NCI-H2029 treated with DMSO at 0.1 percent for 48 hours (cell line): ENCODE measurements around the gene PCDH15.

Source experiments
- DNase-seq: peaks from one replicate; lab custom pipeline; 2025; lab: John Stamatoyannopoulos, UW

The PCDH15 gene

DNA sequence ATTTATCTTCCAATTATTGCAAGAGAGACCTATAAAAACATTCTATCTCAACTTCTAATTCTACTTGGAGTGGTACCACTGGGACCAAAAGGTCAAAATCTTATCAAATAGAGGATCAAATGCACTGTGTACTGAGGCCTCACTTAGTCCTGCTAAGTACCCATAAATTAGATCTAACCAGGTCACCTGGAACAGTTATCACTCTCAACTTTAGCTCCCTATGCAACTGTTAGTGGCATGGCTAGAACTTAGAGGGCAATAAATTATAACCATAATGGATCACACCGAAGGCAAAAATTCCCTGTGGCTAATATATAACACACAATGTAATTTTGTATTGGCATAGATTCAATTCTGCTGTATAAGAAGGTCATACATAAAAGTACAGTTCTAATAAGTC, 428.9 kb downstream of the PCDH15 start:
- no peak for DNase-seq

DNA sequence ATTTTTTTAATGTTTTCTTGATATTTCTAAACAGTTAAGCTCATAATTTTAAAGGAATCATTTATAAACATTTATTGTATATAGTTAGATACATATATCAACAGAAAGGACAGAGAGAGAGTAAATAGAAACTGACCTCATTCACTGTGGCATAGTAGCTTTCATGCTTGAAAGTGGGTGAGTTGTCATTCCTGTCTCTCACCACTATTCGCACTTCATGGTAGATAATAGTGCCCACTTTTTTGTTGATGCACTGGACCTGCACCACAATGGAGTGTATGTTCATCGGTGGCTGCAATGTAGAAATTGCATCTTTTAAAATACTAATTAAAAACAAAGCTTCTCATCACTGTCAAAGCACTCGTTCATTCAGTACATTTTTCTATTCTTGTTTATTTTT, 432.0 kb downstream of the PCDH15 start:
- no peak for DNase-seq

DNA sequence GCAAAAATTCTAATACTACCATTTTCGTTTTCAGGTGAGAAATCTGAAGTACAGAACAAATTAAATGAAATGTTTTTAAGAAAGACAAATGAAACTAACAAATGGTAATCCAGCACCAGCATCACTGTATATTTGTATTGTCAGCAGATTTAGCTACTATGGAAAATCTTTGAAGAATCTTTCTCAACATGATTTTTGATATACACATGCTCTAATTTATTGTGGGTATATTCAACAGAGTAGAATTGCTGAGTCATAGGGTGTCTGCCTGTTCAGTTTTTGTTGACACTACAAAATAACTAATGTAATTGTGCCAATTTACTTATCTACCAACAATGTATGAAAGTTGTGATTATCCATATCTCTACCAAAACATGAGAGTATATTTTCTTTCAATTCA, 437.6 kb downstream of the PCDH15 start:
- DNase-seq: no peak

DNA sequence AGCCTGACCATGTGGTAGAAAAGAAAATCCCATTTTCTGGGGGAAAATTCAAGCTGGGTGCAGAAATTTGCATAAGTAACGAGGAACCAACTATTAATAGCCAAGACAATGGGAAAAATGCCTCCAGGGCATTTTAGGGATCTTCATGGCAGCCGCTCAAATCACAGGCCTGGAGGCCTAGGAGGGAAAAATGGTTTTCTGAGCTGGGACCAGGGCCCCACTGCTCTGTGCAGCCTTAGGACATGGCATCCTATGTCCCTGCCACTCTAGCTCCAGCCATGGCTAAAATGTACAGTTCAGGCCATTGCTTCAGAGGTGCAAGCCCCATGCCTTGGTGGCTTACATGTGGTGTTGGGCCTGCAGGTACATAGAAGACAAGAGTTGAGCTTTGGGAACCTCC, 459.0 kb downstream of the PCDH15 start:
- DNase-seq: no peak

DNA sequence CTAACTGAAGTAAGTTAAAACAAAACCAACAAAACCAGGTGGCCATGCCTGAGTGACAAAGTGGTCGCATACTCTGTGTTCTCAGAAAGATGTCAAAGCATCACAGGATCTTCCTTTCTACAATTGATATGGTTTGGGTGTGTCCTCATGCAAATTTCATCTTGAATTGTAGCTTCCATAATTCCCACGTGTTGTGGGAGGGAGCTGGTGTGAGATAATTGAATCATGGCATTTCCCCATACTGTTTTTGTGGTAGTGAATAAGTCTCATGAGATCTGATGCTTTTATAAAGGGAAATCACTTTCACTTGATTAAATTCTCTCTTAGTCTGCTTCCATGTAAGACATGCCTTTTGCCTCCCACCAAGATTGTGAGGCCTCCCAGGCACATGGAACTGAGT, 465.7 kb downstream of the PCDH15 start:
- DNase-seq: no peak

DNA sequence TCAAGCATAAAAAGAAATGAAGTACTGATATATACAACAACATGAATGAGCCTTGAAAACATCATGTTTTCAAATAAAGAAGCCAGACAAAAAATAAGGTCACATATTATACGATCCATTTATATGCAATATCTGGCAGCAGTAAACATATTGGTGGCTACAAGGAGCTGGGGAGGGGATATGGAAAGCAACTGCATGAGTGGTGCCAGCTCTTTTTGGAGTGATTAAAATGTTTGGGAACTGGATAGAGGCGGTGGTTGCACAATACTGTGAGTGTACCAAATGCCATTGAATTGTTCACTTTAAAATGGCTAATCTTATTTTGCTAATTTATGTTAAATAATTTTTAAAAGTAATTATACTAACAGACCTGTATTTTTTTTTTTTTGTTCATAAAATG, 481.7 kb downstream of the PCDH15 start:
- DNase-seq: no peak

DNA sequence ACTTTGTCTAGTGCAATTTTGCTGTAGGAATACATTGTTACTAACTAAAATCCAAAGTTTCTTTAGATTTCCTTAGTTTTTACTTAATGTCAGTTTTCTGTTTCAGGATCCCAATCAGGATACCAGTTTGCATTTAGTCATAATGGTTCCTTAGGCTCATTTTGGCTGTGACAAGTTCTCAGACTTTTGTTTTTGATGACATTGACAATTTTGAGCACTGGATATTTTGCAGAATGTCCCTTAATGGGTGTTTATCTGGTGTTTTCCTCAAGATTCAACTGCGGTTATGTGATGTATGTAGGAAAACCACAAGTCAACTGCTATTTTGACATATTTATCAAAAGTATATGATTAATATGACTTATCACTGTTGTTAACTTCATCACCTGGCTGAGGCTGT, 482.6 kb downstream of the PCDH15 start:
- DNase-seq: no peak

DNA sequence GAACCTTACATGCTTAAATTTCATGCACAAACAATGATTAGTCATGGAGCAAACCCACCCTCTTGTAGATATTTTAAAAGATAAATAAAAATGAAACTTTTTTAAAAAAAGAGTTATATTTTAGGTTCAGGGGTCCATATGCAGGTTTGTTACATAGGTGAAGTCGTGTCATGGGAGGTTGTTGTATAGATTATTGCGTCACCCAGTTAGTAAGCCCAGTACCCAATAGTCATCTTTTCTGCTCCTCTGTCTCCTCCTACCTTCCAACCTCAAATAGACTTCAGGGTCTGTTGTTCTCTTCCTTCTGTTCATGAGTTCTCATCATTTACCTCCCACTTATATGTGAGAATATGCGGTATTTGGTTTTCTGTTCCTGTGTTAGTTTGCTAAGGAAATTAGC, 486.6 kb downstream of the PCDH15 start:
- DNase-seq: no peak

DNA sequence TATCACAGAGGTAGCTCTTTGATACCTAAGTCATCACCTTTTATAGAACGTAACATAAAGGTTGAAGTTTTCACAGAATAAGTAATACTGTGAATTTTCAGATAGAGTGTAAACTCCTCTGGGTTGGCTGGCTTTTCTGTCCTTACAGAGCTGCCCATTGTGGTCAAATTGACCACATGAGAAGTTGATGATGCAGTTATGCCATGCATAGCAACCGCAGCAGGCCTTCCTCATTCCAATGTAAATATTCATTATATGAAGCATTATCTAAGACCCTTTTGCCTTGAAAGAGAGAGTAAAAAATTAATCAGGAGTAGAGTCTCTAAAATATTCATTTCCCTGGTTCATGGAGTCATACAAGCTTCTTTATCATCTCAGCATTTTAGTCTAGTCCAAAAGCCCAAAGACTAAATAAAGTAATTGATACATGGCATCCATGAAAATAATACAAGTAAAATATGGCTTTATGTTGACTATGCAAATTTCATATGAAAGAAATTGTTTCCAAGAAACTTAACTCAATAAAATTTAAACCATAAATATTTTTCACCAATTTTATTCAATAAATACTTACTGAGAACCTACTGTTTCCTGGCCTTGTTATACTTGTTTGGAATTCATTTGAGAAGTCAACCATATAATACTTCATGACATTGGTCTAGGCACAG, 516.4 kb downstream of the PCDH15 start:
- no peak for DNase-seq

DNA sequence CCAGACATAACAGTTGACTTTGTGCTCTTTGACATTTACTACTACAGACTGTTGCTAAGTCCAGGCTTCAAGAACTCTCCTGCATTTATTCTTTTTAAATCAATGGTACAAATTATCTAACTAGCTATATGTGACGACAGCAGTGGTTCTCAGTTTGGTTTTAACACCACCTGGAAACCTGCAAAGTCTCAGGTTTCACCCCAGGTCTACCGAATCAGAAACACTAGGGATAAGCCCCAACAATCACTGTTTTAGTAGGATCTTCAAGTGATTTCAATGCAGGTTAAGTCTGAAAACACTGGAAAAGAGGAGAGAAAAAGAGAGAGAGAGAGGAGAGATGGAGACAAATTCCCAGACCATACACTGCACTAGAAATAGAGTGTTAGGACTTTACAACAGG, 519.0 kb downstream of the PCDH15 start:
- DNase-seq: no peak

DNA sequence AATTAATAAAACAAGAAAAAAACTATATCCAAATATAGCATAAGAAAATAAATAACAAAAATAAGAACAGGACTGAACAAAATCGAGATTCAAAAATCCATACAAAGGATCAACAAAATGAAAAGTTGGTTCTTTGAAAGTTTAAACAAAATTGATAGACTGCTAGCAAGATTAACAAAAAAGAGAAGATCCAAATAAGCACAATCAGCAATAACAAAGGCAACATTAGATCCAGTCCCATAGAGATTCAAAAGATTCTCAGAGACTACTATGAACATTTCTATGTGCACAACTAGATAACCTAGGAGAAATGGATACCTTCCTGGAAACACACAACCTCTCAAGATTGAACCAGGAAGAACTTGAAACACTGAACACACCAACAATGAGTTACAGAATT, 534.6 kb downstream of the PCDH15 start:
- no peak for DNase-seq

DNA sequence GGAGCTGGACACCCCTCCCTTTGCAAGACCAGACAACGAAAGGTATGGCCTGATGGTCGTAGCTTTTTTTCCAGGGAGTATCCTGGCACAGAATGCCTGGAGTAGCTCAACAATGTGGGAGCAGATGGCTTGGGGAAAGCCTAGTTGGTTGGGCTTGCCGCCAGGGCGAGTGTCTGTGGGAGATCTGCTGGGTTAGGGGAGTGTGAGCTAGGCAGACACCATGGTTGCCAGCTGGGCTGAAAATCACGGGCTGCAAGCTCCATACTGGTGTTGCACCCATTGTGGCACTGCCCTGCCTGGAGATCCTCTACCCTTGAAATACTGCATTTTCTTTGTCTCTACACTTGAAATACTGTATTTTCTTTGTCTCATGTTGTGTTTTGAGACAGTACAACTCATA, 538.3 kb downstream of the PCDH15 start:
- no peak for DNase-seq

DNA sequence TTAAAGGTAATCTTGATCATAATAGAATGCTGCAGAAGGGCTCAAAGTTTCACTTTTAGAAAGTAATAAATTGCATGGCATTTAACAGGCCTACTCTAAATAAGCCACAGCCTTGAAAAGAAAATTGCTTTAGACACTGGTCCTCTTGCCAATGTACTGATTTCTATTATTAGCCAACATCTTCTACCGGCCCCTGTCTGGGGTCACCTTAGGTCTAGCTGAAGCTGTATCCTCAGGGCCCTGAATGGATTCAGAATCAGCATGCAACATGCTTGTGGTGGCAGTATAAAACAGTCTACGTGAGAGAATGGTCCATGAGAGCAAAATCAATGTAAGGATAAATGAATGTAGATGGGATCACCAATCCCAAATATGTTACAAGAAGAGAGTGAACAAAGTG, 541.9 kb downstream of the PCDH15 start:
- DNase-seq: no peak

DNA sequence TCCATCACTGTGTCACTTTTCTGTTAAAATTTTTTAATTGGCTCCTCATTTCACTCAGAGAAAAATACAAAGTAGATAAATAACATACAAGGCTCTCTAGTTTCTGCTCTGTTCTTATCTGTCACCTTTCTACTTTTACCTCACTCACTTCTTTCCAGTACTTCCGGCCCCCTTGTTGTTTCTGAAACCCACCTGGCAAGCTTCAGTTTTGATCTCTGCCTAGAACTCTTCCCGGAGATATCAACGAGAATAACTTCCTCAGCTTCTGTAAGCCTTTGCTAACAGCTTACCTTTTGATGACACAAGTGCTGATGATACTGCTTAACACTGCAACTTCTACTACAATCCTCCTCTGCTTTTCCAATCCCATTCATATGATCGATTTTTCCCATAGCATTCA, 566.2 kb downstream of the PCDH15 start:
- no peak for DNase-seq

DNA sequence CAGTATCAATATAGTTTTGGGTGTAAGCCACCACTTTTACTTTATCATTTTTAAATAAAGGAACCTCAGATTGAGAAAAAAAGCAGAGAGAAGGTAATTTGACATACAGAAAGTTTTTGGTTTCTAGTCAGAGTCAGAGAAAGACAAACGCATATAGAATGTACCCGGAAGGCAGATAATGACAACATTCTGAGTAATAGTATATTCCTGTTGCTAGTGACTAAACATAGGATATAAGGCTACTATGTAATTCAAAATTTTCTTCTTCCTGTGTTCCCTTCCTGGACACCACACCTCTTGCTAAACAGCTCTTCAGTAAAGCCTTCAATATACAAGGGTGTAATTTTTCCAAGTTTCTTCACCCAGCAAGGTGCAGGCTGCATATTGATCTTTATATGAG, 597.6 kb downstream of the PCDH15 start:
- no peak for DNase-seq

DNA sequence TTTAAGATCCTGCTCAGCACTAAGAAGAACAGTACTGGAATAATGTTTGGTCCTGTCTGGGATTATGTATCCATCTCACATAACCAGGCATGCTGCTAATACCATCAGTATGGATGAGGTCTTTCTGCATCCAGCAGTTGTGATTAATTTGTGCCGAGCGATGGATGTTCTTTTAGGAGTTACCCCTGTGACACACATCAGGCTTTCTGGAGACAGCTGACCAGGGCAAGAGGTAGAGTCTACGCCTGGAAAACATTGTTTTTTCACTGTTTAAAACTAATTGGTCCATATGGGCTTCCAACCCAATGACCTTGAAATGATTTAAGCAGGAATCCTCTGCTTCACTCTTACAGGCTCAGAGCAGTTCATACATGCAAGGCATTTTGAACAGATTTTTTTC, 603.0 kb downstream of the PCDH15 start:
- no peak for DNase-seq

DNA sequence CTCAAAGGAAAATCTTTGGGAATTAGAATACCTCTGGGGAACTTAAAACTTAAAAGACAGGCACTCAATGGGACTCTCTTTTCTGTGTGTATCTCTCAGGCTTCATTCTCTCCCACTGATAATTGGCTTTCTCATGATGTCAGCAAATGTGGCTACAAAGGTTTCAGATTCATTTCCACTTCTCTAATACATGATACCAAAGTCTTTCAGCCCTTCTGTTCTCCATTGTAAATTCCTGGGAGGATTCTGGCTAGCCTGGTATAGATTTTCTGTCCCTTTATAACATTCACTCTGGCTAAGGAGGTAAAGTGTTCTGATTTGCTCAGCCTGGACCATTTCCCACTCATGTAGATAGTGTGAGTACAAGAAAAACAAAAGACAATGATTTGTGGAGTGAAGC, 606.2 kb downstream of the PCDH15 start:
- DNase-seq: no peak

DNA sequence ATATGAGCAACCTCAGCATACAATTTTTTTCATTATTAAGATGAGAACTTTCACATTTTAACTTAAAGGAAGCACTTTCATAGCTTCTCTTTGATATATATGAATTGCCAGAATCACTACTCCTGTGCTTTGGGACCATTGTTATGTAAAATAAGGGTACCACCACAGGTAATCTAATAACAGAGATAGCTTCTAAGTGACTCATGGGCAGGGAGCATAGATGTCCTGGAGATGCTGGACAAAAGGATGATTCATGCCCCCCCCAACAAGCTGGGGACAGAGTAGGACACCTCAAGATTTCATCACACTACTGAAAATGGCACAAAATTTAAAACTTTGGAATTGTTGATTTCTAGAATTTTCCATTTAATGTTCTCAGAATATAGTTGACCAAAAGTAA, 641.1 kb downstream of the PCDH15 start:
- DNase-seq: no peak

DNA sequence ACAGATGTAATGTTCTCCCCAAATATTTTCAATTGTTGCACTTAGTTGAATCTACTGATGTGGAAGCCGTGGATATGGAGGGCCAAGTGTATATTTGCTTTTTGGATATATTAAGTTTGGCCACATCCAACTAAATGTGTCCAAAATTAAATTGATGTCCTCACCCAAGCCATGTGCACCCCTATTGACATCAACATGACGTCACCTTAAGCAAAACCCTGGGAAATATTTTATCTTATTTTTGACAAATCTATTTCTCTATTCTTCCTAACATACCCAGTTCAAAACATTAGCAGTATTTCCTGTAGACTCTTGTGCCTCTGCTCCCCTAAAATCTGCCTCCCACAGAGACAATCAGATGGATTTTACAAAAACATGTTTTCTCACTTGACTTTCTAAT, 652.5 kb downstream of the PCDH15 start:
- no peak for DNase-seq

DNA sequence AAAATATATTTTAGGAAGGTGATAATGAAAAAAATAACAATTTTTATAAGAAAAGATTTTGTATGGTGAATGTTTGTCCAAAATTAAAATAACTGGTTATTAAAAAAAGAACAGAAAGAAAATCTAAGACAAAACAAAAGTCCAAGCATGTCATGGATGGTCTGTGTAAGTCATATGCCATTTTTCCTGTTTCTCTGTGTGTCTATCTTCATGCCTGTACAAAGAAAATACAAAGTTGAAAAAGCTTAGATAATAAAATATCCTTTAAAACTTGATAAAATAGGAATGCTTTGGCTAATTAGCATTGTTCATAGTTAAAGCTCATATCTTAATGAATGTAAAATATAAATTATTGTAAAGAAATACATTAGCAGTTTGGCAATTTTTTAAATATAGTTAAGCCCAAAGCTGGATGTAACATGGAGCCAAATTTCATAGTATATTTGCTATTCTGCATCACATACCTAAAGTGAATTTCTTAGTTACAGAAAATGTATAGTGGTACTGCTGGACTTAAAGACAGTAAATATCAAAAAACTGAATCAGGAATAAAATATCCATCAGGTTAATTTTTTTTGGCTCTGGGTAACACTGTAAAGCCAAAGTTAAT, 661.1 kb downstream of the PCDH15 start:
- DNase-seq: no peak

DNA sequence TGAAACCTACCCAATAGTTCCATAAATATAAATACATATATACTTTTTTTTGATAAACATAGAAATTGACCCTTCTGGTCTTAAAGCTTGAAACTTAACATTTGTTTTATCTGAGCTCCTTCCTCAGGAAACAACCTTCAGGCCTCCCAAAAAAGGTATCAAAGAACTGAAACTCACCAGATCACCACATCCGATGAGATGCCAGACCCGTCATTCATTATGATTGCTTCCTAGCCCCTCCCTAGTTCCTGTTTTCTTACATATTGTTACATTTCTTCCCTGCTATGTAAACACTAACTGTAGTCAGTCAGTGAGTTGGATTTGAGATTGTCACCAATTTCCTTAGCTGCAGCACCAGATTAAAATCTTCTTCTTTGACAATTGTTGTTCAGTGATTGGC, 663.6 kb downstream of the PCDH15 start:
- no peak for DNase-seq

DNA sequence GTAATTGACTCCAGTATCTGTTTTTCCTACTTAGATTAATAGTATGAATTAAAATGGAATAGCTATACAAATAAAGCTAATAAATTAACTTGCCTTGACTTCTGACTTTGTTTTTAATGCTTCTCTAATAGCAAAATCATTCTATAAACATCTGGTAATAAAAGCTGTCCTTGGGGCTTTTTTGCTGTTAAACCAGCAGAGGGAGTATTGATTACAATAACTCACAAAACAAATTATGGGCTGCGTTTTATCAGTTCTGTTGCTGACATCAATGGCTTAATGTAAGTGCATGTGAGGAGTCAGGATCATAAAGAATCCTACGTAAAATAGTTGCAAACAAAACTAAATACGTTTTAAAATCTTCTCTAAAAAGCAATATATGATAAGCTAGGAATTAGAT, 667.8 kb downstream of the PCDH15 start:
- no peak for DNase-seq

DNA sequence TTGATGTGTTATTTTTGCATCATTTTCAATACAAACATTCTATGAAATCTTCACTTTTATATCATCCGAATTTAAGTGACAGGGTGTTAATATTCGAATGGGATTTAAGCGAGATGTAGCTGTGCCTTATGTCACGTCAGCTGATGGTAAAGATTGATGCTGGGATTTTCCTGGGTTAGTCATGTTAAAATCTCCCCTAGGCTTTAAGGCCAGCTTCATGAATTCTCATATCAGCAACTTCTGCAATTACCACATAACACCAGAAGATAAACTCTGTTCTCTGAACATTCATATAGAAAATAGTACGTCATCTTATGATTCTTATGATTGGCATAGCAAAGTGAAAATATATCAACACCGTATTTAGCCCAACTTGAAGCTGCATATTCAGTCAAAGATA, 669.2 kb downstream of the PCDH15 start:
- DNase-seq: no peak

DNA sequence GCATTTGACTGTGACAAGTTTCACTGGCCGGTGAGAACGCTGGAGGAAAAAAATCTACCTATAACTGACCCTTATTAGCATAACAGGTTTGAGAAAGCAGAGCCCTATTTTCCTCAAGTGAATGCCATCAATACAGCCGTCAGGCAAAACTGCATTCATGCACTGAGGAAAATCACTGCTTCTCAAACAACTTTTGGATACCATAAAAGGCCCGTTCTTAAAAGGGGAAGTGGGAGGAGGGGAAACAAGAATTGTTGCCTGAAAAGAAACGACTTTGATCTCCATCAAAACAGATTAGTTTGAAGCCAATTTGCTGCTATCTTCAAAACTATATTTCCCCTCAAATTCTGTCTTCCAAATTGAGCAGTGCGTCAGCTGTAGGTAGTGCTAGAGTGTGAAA, 670.6 kb downstream of the PCDH15 start:
- DNase-seq: no peak
